ENCODE measurements around the gene CCT6A.
"Not testable (repeated sequence)": the region's sequence is repeated elsewhere in the genome, so short reads cannot be mapped to it uniquely, and the experiment has no call there.

CCT6A gene

DNA sequence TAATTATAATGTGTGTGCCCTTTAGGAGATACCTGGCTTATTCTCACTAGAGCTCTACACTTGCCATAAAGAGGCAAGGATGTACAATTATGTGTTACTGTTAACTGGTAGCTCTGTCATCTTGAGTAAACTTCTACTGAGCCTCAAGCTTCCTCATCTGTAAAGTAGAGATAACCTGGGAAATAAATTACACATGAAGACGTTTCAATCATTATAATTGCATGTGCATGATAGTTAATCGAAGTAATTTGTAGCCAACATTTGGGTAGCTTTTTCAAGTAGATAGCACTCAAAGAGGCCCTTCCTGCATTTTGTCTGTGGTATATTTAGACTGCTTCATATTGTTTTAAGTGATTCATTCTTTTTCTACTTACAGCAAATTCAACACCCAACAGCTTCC is 2.4 kb downstream of the CCT6A start:
- DNase-seq = no peak

DNA sequence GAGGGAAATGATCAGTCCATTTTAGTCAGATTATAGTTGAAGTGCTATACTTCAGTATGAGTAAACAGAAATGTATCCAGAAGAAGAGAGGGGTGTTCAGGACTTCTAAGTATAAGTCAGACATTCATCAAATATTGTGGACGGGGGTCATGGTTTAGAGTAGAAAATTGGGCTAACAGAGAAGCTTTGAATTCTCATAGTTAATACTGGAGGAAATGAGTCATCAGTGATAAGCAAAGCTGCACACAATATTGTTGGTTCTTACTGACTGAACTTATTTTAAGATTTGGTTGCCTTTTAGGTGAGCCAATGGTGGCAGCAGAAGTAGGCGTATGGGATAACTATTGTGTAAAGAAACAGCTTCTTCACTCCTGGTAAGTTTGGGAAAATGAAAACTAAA is 10.8 kb downstream of the CCT6A start:
- no peak for DNase-seq

DNA sequence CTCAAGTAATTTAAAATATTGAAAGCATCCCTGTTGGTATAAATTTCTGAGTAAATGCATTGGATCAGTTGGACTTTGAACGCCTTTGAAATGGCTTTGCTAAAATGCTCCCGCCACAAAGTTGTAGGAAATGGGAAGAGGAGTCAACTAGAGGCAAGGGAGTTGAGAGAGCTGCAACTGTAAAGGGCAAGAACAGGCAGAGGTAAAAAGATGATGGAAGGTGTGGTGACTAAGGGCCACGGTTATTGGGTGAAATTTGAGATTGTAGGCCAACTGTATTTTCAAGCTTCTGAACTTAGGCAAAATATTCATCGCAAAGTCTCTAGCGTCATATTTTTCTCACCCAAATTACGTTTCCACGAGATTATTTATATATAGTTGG is 11.9 kb downstream of the CCT6A start:
- DNase-seq = no peak

DNA sequence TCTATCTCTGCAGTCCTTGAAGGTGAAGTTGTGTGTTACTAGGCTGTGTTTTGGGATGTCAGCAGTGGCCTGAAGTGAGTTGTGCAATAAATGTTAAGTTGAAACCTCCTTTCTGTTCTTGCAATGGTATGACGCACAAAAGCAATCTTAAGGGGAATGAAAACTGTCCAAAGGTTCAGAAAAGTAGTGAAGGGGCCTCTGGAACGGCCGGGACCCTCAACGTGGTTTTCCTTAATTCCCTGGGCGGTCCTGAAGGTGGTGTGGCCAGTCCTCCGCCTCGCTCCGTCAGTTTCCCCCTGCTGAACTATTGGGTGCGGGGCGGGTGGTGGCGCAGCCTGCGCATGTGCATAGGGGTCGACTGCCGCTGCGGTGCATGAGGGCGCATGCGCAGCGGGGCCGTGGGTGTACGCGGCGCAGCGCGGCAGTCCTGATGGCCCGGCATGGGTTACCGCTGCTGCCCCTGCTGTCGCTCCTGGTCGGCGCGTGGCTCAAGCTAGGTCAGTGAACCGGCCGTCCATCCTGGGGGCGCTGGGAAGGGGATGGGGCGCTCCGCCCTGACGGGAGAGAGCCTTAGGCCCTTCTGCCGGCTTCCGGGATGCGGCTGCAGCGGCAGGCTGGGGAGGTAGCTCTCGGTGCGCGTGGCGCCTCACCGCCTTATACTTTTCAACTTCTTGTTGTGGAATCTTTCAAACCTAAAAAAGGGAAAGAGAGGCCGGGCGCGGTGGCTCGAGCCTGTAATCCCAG is 12.5 kb downstream of the CCT6A start, which contains the start of gene SUMF2:
Gene SUMF2 (plus strand): TSS at position 405 of the 744 bp plus-strand sequence. CDS start 26 bp downstream, at position 431.
- peak; percentile 85 to 89 for DNase-seq

DNA sequence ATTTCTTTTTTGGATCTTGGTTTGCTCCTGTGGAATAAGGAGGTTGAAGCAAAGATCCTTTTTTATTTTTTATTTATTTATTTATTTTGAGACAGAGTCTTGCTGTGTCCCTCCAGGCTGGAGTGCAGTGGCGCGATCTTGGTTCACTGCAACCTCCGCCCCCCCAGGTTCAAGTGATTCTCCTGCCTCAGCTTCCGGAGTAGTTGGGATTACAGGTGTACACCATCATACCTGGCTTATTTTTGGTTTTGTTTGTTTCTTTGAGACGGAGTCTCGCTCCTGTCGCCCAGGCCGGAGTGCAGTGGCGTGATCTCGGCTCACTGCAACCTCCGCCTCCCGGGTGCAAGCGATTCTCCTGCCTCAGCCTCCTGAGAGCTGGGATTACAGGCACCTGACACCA is 14.8 kb downstream of the CCT6A start:
- DNase-seq = not testable (repeated sequence)

DNA sequence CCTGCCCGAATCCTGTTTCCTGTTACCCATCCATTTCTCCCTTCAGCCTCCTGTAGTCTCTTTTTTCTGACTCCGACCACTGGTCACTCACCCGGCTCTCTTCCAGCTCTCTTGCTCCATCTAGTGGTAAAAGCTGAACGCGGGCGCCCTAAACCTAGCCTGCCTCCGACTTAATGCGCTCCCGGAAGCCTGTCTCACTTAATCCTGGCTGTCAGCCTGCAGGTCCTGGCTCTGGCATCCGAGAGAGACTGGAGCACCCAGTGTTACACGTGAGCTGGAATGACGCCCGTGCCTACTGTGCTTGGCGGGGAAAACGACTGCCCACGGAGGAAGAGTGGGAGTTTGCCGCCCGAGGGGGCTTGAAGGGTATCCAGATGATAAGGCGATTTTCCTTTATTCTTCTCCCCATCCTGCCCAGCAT is 22.8 kb downstream of the CCT6A start:
- DNase-seq = peak; percentile 67 to 69

DNA sequence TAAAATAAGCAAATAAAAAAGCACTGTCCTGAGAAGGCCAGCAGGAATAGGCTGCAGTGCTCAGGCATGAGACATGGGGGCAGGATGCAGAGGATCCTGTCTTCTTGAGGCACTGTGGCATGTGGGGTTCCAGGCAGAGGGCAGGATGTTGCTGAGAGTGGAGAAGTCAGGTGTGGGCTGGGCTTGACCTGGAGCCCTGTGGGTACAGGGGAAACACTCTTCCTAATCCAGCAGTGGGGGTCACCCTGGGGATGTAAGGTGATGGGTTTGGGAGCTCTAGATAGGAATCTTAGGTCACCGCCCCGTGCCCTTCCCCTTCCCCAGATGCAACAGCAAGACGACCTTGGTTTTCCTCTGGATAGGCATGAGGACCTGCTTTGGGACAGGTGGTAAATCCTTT is 26.1 kb downstream of the CCT6A start:
- DNase-seq = no peak

DNA sequence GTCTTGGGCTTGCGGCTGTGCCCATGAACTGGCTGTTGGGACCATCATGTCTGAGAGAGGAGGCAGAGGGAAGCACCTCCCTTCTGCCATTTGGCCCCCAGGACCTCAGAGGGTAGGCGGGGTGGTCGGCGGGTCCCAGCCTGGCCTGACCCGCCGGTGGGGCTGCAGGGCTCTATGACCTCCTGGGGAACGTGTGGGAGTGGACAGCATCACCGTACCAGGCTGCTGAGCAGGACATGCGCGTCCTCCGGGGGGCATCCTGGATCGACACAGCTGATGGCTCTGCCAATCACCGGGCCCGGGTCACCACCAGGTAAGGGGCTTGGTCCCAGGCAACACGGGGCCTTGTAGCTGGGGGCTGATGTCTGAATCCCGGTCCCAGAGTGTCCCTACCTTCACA is 26.6 kb downstream of the CCT6A start:
- no peak for DNase-seq

DNA sequence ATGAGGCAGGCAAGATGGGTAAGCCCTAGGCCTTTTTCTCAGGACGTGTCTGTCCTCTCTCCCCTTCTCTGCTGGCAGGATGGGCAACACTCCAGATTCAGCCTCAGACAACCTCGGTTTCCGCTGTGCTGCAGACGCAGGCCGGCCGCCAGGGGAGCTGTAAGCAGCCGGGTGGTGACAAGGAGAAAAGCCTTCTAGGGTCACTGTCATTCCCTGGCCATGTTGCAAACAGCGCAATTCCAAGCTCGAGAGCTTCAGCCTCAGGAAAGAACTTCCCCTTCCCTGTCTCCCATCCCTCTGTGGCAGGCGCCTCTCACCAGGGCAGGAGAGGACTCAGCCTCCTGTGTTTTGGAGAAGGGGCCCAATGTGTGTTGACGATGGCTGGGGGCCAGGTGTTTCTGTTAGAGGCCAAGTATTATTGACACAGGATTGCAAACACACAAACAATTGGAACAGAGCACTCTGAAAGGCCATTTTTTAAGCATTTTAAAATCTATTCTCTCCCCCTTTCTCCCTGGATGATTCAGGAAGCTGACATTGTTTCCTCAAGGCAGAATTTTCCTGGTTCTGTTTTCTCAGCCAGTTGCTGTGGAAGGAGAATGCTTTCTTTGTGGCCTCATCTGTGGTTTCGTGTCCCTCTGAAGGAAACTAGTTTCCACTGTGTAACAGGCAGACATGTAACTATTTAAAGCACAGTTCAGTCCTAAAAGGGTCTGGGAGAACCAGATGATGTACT is 28.1 kb downstream of the CCT6A start:
- no peak for DNase-seq

DNA sequence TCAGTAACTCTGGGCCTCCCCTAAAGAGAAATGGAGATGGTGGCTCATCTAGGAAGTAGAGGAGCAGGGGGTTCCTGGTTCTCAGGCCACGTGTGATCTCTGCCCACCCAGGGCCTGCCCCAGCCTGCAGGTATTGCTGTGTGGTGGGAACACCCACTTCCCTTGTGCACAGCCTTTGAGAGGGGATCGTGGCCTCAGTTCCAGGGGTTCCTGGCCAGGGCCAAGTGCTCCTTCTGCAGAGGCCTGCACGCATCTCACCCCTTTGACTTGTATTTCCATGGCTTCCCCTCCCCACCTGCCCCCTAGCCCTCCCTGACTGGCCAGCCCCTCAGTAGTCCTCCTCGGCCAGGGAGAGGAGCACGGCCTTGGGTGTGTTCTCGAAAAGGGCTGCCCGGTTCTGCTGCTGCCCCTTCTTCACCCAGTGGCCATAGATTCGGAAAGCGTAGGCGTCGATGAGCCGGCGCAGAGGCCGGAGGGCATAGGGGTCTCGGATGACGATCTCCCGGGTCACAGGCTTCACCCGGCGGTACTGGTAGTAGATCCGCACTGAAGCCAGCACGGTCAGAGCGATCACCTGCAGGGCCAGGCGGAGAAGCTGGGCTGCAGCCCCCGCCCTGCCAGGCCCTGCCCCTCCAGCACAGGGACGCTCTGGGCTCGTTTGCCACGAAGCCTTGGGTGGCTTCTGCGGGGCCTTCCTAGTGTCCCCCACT is 29.3 kb downstream of the CCT6A start:
- DNase-seq = not testable (repeated sequence)

DNA sequence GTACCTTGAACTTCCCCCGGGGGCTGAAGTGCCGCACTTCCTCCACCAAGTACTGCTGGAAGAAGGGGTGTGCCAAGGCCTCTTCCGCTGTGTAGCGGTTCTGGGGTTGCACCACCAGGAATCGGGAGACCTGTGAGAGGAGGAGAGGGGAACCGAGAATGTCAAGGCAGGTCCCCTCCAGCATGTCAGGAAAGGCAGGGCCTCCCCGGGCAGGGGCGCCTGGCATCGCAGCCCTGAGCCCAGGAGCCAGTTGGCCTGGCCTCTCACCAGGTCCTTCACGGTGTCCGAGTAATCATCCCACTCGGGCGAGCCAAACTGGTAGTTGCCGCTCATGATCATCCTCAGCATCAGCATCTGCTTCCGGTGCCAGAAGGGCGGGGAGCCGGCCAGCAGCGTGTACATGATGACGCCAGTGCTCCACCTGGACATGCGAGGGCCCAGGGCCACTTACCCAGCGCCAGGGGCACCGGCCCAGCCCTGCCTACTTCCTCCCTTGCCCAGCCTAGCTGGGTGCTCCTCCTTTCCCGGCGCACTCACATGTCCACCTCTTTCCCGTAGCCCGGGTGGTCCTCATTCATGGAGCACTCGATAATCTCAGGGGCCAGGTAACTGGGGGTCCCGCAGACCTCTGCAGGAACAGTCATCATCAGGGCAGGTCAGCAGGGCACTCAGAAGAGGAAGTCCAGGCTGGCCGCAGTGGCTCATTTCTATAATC is 30.2 kb downstream of the CCT6A start:
- no peak for DNase-seq

DNA sequence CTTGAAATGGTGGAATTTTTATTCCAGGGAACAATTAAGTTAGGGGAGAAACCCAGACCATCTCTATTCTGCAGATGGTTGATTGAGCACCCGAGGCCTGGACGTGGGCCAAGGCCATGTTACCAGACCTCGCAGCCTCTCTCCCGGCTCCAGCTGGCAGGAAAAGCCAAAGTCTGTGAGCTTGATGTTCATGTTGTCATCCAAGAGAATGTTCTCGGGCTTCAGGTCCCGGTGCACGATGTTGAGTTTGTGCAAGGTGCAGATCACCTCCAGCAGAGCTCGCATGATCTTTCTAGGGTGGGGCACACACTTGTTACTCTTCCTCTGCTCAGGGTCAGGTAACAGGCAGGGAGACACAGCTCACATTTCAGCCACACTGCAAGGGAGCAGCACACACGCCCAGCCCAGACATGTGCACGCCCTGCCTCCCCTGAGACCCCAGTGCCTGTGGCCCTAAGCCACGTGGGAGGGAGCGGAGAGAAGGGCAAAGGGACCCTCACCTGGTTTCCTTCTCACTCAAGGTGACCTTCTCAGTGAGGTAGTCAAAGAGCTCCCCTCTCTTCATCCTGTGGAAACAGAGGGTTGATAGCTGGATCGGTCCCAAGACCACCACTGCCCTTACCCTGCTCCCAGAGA is 31.7 kb downstream of the CCT6A start:
- DNase-seq = no peak

DNA sequence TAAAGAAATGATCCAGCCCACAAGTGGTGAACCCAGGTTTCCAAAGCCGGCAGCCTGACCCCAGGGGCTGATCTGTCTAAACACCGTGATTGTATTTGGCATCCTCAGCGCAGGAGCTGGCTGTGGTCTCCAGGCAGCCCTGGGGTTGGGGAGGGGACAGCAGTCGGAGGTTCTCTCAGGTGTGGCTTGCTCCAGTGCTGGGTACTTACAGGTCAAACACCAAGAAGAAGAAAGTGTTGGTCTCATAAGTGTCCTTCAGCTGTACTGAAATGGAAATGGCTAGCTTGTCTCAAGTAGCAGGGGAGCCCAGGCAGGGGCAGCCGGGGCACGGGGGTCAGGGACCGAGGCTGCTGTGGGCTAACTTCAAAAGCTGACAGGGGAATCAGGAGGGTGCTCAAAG is 35.2 kb downstream of the CCT6A start:
- no peak for DNase-seq

DNA sequence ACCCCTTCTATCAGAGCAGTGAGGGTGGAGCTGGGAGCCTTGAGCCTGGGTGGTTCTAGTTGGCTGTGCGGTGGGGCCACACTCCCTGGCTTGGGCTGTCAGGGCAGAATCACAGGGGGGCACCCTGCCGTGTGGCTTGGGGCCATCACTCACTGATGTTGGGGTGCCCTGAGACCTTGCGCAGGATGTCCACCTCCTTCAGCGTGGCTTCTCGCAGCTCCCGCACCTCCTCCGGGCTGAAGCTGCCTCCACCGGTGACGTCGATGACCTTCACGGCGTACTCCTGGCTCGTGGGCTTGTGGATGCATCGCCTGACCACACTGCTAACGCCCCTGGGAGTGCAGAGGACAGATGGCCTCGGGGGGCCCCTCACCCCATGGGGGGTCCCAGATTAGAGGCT is 35.9 kb downstream of the CCT6A start:
- no peak for DNase-seq

DNA sequence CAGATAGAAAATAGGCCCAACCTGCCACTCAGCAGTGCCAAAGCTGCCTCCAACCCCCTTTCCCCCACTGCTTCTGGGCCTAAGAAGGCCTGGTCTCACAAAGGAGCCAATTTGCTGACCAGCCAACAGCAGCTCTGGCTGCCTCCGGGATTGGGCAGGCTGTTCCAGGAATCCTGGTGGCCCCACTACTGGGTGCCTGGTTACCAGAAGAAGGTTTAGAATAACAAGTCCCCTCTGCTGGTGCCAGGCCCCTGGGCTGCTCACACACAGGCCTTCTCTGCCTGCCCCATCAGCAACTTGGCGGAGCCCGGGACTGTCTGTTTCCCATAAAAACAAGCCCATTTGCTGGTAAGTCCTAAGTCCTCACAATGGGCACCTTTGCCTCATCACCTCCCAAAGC is 40.0 kb downstream of the CCT6A start:
- no peak for DNase-seq

DNA sequence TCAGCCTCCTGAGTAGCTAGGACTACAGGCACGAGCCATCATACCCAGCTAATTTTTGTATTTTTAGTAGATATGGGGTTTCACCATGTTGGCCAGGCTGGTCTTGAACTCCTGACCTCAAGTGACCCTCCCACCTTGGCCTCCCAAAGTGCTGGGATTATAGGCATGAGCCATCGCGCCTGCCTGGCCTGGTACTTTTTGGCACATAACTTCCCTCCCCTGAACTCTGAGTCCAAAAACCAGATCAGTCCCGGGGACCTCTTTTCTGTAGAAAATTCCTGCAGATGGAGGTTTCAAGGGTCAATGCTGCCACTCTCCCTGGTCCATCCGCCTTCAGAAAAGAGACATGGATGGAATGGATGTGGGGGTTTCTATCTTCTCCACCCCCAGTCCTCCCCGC is 40.8 kb downstream of the CCT6A start:
- not testable (repeated sequence) for DNase-seq

DNA sequence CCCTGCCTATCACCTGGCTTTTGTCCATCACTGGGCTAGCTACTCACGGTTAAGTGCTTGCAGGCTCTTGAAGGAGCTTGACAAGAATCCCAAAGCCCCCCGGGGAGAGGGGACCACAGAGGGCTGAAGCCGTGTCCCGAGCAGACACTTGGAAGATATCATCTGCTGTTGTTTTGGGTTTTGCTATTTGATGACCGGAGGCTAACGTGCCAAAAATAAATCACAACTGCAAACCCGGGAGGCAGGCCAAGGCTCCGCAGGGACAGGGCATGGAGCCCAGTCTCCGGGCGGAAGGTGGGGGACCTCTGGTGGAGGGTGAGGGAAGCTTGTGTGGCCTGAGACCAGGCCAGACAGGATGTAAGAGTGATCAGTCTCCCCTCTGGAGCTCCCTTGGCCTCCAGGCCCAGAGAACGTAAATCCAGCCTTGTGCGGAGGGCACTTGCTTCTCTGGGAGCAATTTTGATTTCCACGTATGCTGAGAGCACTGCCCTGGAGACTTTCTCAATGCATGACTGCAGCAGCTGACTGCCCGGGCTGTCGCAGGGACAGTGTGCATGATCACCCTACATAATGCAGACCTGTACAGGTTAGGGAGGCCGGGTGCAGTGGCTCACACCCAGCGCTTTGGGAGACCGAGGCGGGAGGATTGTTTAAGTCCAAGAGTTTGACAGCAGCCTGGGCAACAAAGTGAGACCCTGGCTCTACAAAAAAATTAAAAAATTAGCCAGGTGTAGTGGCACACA is 41.4 kb downstream of the CCT6A start, which contains the start of gene PHKG1:
Gene PHKG1 (minus strand): TSS at position 164 of the 743 bp plus-strand sequence. CDS start 4,011 bp downstream, outside the sequence.
- no peak for DNase-seq

DNA sequence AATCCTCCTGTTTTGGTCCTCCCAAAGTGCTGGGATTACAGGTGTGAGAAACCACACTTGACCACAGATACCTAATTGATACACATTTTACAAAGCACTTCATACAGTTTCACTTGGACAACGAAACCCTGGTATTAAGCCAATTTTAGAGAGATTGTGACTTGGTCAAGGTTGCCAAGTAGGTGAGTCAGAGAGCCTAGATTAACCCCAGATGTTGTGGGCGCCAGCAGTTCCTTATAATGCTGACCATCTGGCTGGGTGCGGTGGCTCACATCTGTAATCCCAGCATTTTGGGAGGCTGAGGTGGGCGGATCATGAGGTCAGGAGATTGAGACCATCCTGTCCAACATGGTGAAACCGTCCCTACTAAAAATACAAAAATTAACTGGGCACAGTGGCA is 46.1 kb downstream of the CCT6A start:
- DNase-seq = no peak

DNA sequence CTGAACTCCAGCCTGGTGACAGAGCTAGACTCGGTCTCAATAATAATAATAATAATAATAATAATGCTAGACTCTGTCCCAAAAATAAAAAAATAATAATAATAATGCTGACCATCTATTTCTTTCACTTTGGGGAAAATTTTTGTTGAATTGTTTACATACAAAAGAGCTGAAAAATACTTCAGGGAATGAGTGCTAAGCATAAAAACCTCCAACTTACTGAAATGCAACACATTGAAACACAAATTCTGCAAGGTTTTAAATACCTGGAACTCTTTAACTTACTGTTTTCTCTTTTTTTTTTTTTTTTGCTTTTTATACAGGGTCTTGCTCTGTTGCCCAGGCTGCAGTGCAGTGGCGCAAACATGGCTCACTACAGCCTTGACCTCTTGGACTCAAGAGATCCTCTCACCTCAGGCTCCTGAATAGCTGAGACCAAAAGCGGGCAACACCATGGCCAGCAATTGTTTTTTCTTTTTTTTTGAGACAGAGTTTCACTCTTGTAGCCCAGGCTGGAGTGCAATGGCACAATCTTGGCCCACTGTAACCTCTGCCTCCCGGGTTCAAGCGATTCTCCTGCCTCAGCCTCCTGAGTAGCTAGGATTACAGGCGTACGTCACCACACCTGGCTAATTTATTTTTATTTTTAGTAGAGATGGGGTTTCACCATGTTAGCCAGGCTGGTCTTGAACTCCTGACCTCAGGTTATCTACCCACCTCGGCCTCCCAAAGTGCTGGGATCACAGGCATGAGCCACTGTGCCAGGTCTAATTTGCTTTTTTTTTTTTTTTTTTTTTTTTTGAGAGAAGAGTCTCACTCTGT is 46.8 kb downstream of the CCT6A start:
- not testable (repeated sequence) for DNase-seq

DNA sequence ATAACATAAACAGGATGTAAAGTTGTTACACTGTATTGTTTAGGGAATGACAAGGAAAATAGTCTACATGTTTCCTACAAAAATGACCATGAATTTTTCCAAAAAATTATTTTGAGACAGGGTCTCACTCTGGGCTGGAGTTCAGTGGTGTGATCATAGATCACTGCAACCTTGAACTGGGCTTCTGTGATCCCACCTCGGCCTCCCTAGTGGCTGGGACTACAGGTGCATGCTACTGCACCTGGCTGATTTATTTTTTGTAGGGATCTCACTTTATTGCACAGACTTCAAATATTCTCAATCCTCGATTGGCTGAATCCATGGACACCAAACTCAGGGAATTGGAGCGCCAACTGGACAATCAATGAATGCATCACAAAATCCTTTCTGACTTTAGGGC is 48.1 kb downstream of the CCT6A start:
- no peak for DNase-seq

DNA sequence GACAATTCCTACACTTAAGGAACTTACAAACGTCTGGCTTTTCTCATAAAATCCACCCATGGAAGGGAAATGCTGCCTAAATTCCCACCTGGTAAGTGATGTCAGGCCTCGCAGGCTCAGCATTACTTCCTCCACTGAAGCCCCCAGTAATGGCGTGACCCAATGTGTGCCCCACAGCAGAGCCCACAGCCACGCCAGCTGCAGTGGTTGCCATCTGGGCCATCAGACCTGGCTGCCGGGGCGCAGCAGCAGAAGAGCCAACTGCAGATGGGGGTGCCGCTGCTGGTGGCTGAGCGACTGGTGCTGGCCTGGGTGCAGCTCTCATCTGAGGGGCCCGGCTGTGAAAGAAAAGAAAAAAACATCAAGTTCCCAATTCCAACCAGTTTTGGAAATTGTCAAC is 52.6 kb downstream of the CCT6A start:
- not testable (repeated sequence) for DNase-seq

Measured in stimulated activated CD4-positive, alpha-beta T cell treated with anti-CD3 and anti-CD28 coated beads, Interleukin-2, amount 100 ng/mL, for 48 hours (primary cell).